ENCODE data around the gene CACNA1H. TPM values are rescaled to one million over a fixed set of nuclear protein-coding genes. Genes with fewer than 3 reads are reported as not detected.
"Not testable (repeated sequence)": the region's sequence is repeated elsewhere in the genome, so short reads cannot be mapped to it uniquely, and the experiment has no call there.

Gene CACNA1H
- total RNA-seq, 1 experiment from 2014 or later, result 19.7 TPM

DNA sequence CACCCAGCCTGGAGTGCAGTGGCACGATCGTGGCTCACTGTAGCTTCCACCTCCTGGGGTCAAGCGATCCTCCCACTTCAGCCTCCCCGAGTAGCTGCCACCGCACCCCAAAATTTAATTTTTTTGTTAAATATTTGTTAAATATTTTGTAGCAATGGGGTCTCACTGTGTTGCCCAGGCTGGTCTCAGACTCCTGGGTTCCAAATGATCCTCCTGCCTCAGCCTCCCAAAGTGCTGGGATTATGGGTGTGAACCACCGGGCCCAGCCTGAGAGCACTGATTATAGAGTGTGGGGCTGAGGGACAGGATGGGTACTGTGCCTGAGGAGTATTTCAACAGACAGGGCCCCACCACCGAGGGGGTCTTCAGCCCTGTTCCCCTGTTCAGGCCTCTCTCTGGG is 36.5 kb downstream of the CACNA1H start:
- DNase-seq (ENCODE audit: low spot score), result no peak
- no peak overlapping the region for H3K27ac ChIP-seq (ENCODE audit: low read depth, low read length, poor library complexity, severe bottlenecking)
- no TSS peak for BruUV-seq (replicated peaks)
- no peak overlapping the region for H3K4me3 ChIP-seq (ENCODE audit: low read depth, low read length, poor library complexity, severe bottlenecking)
- no peaks in the 10 kb centered on the region for H3K27me3 ChIP-seq (replicated peaks; ENCODE audit: insufficient read depth, low read depth, low read length, poor library complexity)
- intact Hi-C loops (cut with micrococcal nuclease; ENCODE audit: unreplicated experiment), result no loop called here
- ChIA-PET CTCF (no interaction called here), POLR2A (ENCODE audit: low non-redundant PET) (no interaction called here)
- TF ChIP-seq, protein P1, sequence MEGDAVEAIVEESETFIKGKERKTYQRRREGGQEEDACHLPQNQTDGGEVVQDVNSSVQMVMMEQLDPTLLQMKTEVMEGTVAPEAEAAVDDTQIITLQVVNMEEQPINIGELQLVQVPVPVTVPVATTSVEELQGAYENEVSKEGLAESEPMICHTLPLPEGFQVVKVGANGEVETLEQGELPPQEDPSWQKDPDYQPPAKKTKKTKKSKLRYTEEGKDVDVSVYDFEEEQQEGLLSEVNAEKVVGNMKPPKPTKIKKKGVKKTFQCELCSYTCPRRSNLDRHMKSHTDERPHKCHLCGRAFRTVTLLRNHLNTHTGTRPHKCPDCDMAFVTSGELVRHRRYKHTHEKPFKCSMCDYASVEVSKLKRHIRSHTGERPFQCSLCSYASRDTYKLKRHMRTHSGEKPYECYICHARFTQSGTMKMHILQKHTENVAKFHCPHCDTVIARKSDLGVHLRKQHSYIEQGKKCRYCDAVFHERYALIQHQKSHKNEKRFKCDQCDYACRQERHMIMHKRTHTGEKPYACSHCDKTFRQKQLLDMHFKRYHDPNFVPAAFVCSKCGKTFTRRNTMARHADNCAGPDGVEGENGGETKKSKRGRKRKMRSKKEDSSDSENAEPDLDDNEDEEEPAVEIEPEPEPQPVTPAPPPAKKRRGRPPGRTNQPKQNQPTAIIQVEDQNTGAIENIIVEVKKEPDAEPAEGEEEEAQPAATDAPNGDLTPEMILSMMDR (conservative IDR thresholded peaks at IDR 0.05; ENCODE audit: low read depth, low read length), result no peak
- no peak for TF ChIP-seq EZH2 (IDR thresholded peaks at IDR 0.05; ENCODE audit: borderline replicate concordance, low read depth, low read length, poor library complexity, severe bottlenecking)
- H3K4me1 ChIP-seq (ENCODE audit: insufficient read depth, low read length, poor library complexity, severe bottlenecking), result peaks cover 10% of the 10 kb centered on the region
- H3K36me3 ChIP-seq (ENCODE audit: insufficient read depth, low read length, poor library complexity, severe bottlenecking), result no peaks in the 10 kb centered on the region
- H3K9me3 ChIP-seq (ENCODE audit: low read depth, low read length, poor library complexity, severe bottlenecking), result no peaks in the 10 kb centered on the region

DNA sequence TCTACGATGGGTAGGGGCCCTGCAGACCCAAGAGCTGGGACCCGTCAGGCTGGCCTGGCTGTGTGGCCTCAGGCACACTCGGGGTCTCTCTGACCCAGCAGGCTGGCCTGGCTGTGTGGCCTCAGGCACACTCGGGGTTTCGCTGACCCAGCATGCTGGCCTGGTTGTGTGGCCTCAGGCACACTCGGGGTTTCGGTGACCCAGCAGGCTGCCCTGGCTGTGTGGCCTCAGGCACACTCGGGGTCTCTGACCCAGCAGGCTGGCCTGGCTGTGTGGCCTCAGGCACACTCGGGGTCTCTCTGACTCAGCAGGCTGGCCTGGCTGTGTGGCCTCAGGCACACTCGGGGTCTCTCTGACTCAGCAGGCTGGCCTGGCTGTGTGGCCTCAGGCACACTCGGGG is 37.9 kb downstream of the CACNA1H start:
- H3K27me3 ChIP-seq (replicated peaks; ENCODE audit: insufficient read depth, low read depth, low read length, poor library complexity); DNase-seq (ENCODE audit: low spot score); CTCF ChIA-PET; H3K27ac ChIP-seq (ENCODE audit: low read depth, low read length, poor library complexity, severe bottlenecking); POLR2A ChIA-PET (ENCODE audit: low non-redundant PET); intact Hi-C loops (cut with micrococcal nuclease; ENCODE audit: unreplicated experiment); H3K36me3 ChIP-seq (ENCODE audit: insufficient read depth, low read length, poor library complexity, severe bottlenecking); H3K4me3 ChIP-seq (ENCODE audit: low read depth, low read length, poor library complexity, severe bottlenecking); BruUV-seq (replicated peaks); H3K4me1 ChIP-seq (ENCODE audit: insufficient read depth, low read length, poor library complexity, severe bottlenecking); H3K9me3 ChIP-seq (ENCODE audit: low read depth, low read length, poor library complexity, severe bottlenecking): not testable (repeated sequence)

DNA sequence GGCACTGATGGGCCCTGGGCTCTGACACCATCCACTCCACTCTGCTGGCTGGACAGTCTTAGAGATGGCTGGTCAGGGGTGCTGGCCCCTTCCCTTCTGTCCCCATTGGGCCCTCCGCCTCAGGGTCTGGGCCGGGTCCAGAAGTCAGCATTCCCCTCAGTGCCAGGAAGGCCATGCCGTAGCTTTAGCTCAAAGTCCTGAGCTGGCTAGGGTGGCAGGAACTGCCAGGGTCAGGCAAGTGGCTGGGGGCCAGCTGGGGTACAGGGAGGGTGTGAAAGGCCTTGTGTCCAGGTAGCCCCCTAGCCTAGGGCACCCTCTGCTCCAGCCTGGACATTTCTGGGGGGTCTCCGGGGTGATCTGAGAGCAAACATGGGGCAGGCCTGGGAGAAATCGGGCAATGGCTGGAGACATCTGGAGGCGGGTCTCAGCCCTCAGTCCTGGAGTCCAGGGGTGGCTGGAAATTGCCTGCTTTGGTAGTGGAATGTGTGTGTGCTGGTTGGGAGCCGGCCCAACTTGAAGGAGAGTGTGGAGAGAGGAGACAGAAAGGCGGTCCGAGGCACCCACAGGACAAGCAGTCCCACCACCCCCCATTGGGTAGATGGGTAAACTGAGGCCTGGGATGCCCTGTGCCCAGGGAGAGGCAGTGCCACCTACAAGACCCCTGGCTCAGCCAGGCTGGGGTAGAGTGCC is 39.6 kb downstream of the CACNA1H start:
- no peak overlapping the region for H3K27ac ChIP-seq (ENCODE audit: low read depth, low read length, poor library complexity, severe bottlenecking)
- H3K4me1 ChIP-seq (ENCODE audit: insufficient read depth, low read length, poor library complexity, severe bottlenecking), result peaks cover 10% of the 10 kb centered on the region
- no peak overlapping the region for H3K4me3 ChIP-seq (ENCODE audit: low read depth, low read length, poor library complexity, severe bottlenecking)
- no peak for TF ChIP-seq EZH2 (IDR thresholded peaks at IDR 0.05; ENCODE audit: borderline replicate concordance, low read depth, low read length, poor library complexity, severe bottlenecking)
- TF ChIP-seq, protein P1 (conservative IDR thresholded peaks at IDR 0.05; ENCODE audit: low read depth, low read length), result no peak
- H3K36me3 ChIP-seq (ENCODE audit: insufficient read depth, low read length, poor library complexity, severe bottlenecking), result no peaks in the 10 kb centered on the region
- intact Hi-C loops (cut with micrococcal nuclease; ENCODE audit: unreplicated experiment), result no loop called here
- BruUV-seq (replicated peaks), result no TSS peak
- no peaks in the 10 kb centered on the region for H3K27me3 ChIP-seq (replicated peaks; ENCODE audit: insufficient read depth, low read depth, low read length, poor library complexity)
- ChIA-PET CTCF (no interaction called here), POLR2A (ENCODE audit: low non-redundant PET) (no interaction called here)
- no peak for DNase-seq (ENCODE audit: low spot score)
- H3K9me3 ChIP-seq (ENCODE audit: low read depth, low read length, poor library complexity, severe bottlenecking), result no peaks in the 10 kb centered on the region

Data from A673 (cell line).